SKM-1 (cell line): ENCODE results near the gene GPR26.

Experiments used
- DNase-seq: peaks from one replicate; lab custom pipeline; 2025; ENCODE audit not compliant: unreplicated experiment; lab: John Stamatoyannopoulos, UW

Gene GPR26, protein sequence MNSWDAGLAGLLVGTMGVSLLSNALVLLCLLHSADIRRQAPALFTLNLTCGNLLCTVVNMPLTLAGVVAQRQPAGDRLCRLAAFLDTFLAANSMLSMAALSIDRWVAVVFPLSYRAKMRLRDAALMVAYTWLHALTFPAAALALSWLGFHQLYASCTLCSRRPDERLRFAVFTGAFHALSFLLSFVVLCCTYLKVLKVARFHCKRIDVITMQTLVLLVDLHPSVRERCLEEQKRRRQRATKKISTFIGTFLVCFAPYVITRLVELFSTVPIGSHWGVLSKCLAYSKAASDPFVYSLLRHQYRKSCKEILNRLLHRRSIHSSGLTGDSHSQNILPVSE

GRCh38 chr10:123666318-123667236, at the start of gene GPR26:
TSS of gene GPR26 (plus strand) at chr10:123666355. CDS start at chr10:123666408, 53 bp downstream.
- DNase-seq = no peak

DNA sequence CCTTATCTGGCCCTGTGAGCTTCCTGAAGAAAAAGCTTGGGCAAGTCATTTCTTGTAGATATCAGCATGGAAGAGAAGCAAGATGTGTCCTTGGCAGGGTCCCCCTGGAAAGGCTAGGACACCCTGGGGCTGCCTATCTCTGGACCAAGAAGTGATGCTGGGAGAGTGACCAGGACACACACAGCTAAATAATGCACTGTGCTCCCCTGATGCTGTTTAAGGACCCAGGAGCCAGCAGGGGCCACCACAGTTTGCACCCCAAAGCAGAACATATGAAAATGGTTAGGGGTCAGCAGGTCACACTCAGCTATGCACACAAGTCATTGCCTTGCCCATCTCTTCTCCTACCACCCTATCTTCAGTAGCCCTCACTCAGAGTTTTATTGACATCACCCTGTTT, 47.9 kb upstream of the GPR26 start:
- no peak for DNase-seq

- no peak for DNase-seq
These were observed 46.9 kb upstream of the GPR26 start for GRCh38 chr10:123619067-123619855.

- no peak for DNase-seq
These were observed 45.5 kb upstream of the GPR26 start for GRCh38 chr10:123620621-123621020.

- DNase-seq = no peak
These were observed 44.7 kb upstream of the GPR26 start for GRCh38 chr10:123621492-123621891.

- DNase-seq = no peak
These were observed 44.2 kb upstream of the GPR26 start for GRCh38 chr10:123621916-123622315.

GRCh38 chr10:123622381-123622780, 43.8 kb upstream of the GPR26 start:
- no peak for DNase-seq

- DNase-seq = no peak
These were observed 42.1 kb upstream of the GPR26 start for GRCh38 chr10:123624086-123624485.

DNA sequence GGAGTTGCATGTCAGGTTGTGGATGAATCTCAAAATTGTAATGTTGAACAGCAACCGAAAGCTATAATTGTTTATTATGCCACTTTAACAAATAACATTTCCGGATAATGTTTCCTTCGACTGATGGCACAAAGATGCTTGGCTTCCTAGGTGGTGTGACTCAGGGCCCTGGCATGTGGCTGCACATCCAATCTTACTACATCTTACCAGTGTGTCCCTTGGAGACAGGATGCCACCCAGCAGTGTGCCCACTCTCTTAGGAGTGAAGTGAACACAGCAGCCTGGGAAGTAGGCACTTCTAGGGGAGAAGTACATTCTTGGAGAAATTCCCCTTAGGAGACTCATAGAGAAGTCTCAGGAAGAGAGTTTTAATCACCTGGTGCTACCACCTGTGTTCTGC, 33.0 kb upstream of the GPR26 start:
- no peak for DNase-seq

DNA sequence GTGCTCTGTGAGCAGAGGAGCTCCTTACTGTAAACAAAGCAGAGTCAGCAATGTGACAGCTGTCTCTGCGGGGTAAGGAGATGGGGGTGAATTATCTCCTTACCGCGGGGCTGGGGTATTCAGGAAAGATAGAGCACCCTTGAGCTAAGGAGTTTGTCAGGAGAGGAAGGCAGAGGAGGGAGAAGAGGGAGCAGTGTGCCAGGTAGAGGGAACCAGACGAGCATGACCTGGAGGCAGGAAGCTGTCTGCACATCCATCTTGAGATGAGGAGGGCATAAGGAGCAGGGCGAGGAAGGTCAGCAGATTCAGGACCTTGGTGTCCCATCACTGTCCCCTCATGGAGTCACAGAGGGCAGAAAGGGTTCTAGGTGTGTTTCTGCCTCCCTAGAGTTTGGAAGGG, 32.5 kb upstream of the GPR26 start:
- no peak for DNase-seq

- no peak for DNase-seq
These were observed 31.9 kb upstream of the GPR26 start for GRCh38 chr10:123634221-123634620.

GRCh38 chr10:123635131-123635530, 31.0 kb upstream of the GPR26 start:
- DNase-seq = no peak

DNA sequence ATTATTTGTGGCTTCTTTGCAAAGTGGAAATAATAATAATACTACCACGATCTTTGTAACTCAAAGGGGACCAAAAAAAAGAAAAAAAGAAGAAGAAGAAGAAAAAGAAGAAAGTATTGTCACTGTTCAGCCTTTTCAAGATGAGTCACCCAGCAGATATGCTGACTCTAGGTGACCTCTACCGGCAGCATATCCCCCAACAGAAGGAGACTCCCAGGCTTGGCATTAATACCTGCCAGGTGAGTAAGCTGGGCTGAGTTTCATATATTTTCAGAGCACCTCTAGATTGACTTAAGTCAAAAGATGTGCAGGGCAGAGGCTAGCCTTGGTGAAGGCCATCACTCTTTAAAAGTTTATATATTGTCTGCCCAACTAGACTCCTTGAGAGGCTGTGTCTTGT, 30.4 kb upstream of the GPR26 start:
- DNase-seq = no peak

DNA sequence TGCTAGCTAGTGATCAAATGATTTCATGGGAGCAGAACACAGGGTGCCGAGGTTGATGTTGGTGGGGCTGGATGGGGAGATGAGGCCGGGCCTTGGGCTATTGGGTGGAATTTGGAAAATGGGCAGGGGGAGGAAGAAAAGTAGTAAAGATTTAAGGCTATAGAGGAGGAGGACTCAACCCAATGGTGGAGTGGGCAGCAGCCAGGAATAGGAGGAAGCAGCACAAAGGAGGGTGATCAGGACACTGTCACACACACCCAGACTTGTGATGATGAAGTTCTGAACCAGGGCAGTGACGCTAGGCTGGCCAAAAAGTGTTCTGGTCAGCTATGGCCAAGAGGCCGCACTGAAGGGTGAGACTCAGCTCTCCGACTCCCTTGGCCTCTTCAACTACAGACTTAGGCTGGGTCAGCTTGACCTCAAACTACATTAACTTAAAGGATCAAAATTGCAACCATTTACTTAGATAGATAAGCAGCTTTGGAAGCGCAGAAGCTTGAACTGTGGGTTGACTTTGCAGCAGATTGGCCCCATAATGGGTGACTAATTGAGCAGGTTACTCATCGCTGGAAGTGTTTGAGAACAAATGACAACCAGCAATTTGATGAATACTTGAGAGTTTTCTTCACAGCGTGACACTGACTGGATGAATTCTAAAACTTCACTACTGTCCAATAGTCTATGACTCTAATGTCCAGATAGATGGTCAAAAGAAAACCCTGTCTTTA, 29.4 kb upstream of the GPR26 start:
- no peak for DNase-seq

DNA sequence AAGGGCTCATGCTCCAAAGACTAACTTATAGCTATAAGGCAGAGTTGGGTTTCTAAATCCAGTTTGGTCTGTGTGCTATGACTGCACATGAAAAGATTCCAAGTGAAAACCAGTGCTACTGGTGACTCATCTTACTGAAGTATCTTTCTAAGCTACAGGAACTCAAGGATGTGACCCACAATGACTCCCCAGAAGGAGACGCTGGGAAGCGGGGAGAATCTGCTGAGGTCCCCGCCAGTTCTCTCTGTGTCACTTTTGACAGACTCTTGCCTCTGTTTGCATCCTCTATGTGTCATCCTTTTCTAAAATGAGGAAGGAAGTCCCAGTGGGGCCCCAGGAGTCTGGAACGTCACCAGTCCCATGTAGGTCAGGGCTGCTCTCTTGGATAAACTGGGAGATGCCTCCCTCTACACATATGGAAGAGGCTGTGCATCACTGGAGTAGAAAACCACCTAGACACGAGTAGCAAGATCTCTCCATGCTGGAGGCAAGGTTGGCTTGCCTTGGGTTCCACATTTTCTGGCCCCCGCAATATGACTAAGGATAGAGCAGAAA, 28.8 kb upstream of the GPR26 start:
- no peak for DNase-seq

DNA sequence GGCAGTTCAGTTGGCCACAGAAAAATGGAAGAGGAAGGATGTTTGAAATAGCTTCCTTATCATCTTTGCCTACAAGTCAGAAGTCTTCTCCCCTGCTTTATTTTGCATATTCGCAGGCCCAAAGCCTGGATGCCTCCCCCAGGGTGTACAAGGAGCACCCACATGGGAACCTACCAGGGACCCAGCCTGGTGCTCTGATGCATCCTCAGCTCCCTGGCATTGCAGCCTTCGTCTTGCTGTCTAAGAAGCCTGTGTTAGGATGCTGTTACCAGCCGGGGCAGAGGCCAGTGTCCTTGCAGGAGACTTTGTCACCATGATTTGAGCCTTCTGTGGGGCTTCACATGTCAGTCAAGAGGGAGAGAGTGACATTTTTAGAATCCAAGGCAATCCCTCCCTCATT, 27.0 kb upstream of the GPR26 start:
- no peak for DNase-seq

GRCh38 chr10:123640016-123640535, 26.1 kb upstream of the GPR26 start:
- DNase-seq = no peak

DNA sequence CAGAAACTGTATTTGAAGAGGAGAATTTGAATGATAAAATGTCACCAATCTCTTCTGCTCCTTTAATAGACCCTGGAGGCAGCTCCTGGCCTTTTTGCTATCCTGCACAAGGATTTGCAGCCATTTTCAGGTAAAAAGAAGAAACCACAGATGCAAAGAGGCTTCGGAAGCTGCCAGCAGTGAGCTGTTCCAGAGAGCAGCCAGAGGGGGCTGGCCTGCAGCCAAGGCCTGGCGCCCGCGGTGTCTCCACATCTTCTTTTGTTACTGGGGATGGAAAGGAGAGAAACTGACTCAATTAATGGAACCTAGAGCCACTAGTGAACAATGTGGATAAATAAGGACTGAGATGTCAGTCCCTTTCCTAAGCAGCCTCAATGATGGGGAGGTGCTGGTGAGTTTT, 23.9 kb upstream of the GPR26 start:
- DNase-seq = no peak

- no peak for DNase-seq
These were observed 23.5 kb upstream of the GPR26 start for GRCh38 chr10:123642697-123643096.

GRCh38 chr10:123643315-123643714, 22.8 kb upstream of the GPR26 start:
- DNase-seq = no peak
